Activated CD8-positive, alpha-beta T cell treated with anti-CD3 and anti-CD28 coated beads for 36 hours (primary cell): ENCODE data around the gene GALR2. TPM values are rescaled to one million over a fixed set of nuclear protein-coding genes. Genes with fewer than 3 reads are reported as not detected.

Source experiments
- ATAC-seq: fragments of 200-7000 bp; cut with Tn5 transposase; one replicate; pipeline ENCODE4 v1.10.0; 2021; ENCODE audit warnings: mild to moderate bottlenecking, moderate library complexity
- CTCF ChIA-PET: fragments of 350-600 bp; sonication (Branson Sonifier 250); formaldehyde crosslinking; loops from one replicate; lab custom pipeline; 2021; ENCODE audit warnings: antibody characterized with exemption; lab: Charles Lee
- POLR2A ChIA-PET: fragments of 350-600 bp; sonication (Branson Sonifier 250); formaldehyde crosslinking; loops from one replicate; lab custom pipeline; 2021; ENCODE audit warnings: antibody characterized with exemption; lab: Charles Lee
- DNase-seq: peaks from one replicate; pipeline ENCODE4 v3.0.0-alpha.2; 2020
- H3K27ac Mint-ChIP-seq: one replicate; pipeline ENCODE4 v1.8.0; 2021; ENCODE audit warnings: mild to moderate bottlenecking, mixed read lengths
- H3K27me3 Mint-ChIP-seq: one replicate; pipeline ENCODE4 v1.8.0; 2021; ENCODE audit warnings: mixed read lengths
- H3K36me3 Mint-ChIP-seq: one replicate; pipeline ENCODE4 v1.8.0; 2021; ENCODE audit warnings: low read depth, mixed read lengths
- H3K4me1 Mint-ChIP-seq: one replicate; pipeline ENCODE4 v1.8.0; 2021; ENCODE audit warnings: low read depth, mixed read lengths
- H3K4me3 Mint-ChIP-seq: one replicate; pipeline ENCODE4 v1.8.0; 2021; ENCODE audit warnings: mild to moderate bottlenecking, moderate library complexity, mixed read lengths
- H3K9me3 Mint-ChIP-seq: one replicate; pipeline ENCODE4 v1.8.0; 2021; ENCODE audit warnings: mixed read lengths
- CTCF ChIP-seq: fragments of 200-600 bp; IDR thresholded peaks from one replicate; pipeline ENCODE4 v1.8.0; 2022; ENCODE audit warnings: antibody characterized with exemption, mild to moderate bottlenecking
- intact Hi-C: fragments of 100-400 bp; cut with micrococcal nuclease; formaldehyde crosslinking; loops from one replicate; pipeline ENCODE4 v1.10.0; 2022
- total RNA-seq, 2 experiments: library from RNA; stranded (reverse); gene quantifications; one replicate each; pipeline ENCODE4 v1.2.3, GENCODE V29; 2021

GALR2 gene
- total RNA-seq, 2 experiments from 2014 or later: 1.6 to 2.1 TPM

GRCh38 chr17:76049836-76050537 is 24.6 kb upstream of the GALR2 start:
- peaks cover 19% of the 10 kb centered on the region for H3K4me1 Mint-ChIP-seq
- H3K27ac Mint-ChIP-seq: peak overlapping the region; percentile 6
- no peak for TF ChIP-seq CTCF
- peaks cover 59% of the 10 kb centered on the region for H3K36me3 Mint-ChIP-seq
- no peak for ATAC-seq
- H3K4me3 Mint-ChIP-seq: no peak overlapping the region
- H3K27me3 Mint-ChIP-seq: no peaks in the 10 kb centered on the region
- ChIA-PET POLR2A (interaction anchor here (0.6 to 1.6 kb wide), 4 partner anchors 14 to 381 kb away, joined by 3 to 6 read pairs (median 4); no protein-coding TSS in a partner anchor), CTCF (interaction anchor here (0.8 to 1.8 kb wide), 4 partner anchors 35 to 347 kb away, joined by 3 to 5 read pairs (median 4); no protein-coding TSS in a partner anchor)
- no peaks in the 10 kb centered on the region for H3K9me3 Mint-ChIP-seq
- DNase-seq: no peak
- intact Hi-C loops: no loop called here

DNA sequence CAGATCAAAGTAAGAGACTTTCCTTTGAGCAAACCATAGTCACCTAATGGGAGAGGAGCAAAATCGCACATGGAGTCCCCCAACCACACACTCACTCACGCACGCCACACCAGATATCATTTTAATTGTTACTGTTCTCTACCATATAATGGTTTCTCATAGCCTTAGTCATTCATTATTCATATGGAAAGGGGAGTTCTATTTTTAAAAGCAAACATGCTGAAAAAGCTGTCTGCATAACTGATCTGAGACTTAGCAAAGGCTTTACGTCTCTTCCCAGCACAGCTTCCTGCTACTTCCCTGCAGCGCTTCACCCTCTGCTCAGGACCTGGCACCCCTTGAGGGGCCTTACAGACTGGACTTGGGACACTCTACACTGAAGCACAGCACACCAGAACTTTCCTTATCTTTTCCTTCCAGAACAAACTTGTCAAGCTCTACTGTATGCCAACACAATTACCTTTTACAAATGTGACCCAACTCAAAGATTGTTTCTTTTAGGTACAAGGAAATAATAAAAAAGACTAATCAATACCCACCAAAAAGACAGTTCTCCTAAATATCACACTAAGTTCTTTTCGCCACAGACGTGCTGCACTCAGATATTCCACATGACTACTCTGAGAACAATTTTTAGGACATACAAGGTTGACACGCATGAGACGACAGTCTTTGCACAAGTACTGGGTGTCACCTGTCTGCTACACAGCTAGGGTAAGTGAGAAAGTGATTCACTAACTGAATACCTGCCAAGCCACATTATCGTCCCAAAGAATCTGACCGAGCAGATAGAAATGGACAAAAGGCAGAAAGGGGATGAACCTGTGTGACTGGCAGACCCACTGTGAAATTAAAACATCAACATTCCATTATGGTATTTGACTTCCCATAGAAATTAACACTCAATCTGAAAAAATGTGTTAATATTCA is 23.8 kb upstream of the GALR2 start:
- intact Hi-C loops: no loop called here

DNA sequence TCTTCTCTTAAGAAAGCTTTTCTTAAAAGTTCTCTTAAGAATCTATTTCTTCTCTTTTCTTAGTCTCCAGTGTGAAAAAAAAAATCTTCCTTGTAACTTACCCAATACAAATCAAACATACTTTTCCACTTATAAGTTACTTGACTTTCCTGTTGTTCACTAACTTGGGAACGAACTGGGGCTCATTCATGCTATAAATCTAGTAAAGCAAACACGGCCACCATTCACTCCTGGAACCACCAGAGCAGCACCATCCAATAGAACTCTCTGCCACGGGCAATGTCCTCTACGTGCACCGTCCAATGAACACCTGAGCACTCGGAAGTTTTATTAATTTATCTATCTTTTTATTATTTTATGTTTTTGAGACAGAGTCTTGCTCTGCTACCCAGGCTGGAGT is 23.0 kb upstream of the GALR2 start:
- peaks cover 52% of the 10 kb centered on the region for H3K36me3 Mint-ChIP-seq

More for the DNA sequence above, 23.8 kb upstream of the GALR2 start:
- Mint-ChIP-seq H3K27me3 (no peaks in the 10 kb centered on the region), H3K4me1 (peaks cover 19% of the 10 kb centered on the region), H3K9me3 (no peaks in the 10 kb centered on the region), H3K27ac (no peak overlapping the region), H3K36me3 (peaks cover 53% of the 10 kb centered on the region), H3K4me3 (no peak overlapping the region)
- no peak for ATAC-seq
- POLR2A ChIA-PET: interaction anchor here (0.6 to 1.6 kb wide), 6 partner anchors 8 to 382 kb away, joined by 3 to 6 read pairs (median 4); partner anchors contain the start of gene GALR2
- no peak for TF ChIP-seq CTCF
- CTCF ChIA-PET: interaction anchor here (0.7 to 1.5 kb wide), 2 partner anchors 31 to 36 kb away, joined by 3 to 4 read pairs; no protein-coding TSS in a partner anchor
- DNase-seq: no peak

More for the DNA sequence above, 23.0 kb upstream of the GALR2 start:
- H3K4me1 Mint-ChIP-seq: peaks cover 19% of the 10 kb centered on the region
- ChIA-PET POLR2A (interaction anchor here (0.9 to 1.6 kb wide), 3 partner anchors 10 to 23 kb away, joined by 3 to 6 read pairs (median 3); partner anchors contain the start of gene GALR2), CTCF (interaction anchor here (0.7 to 1.5 kb wide), 2 partner anchors 32 to 37 kb away, joined by 3 to 4 read pairs; no protein-coding TSS in a partner anchor)
- DNase-seq (no peak), ATAC-seq (no peak)
- H3K27ac Mint-ChIP-seq: peak overlapping the region; percentile 0
- no peak overlapping the region for H3K4me3 Mint-ChIP-seq
- TF ChIP-seq CTCF: no peak
- H3K9me3 Mint-ChIP-seq: no peaks in the 10 kb centered on the region
- no peaks in the 10 kb centered on the region for H3K27me3 Mint-ChIP-seq
- intact Hi-C loops: no loop called here
